ENCODE results near the gene REEP1. TPM values are rescaled to one million over a fixed set of nuclear protein-coding genes. Genes with fewer than 3 reads are reported as not detected.
A peak's percentile ranks its signal among the peaks of the same experiment; 100 is the strongest.

REEP1 gene
- total and polyA plus RNA-seq, 2 of the 4 experiments (the other 2 are of a cell fraction) = under 0.01 to 0.03 TPM

GRCh38 chr2:86336675-86337243 lies 667 bp downstream of the REEP1 start:
- Histone ChIP-seq H3K9me3 (ENCODE audit: control insufficient read depth, insufficient read depth, low read length) (no peaks in the 10 kb centered on the region), H4K91ac (ENCODE audit: insufficient read depth, low read depth, low read length) (no peak overlapping the region), H3K4me3 (ENCODE audit: insufficient read depth, low read depth, low read length) (no peak overlapping the region), H3K23ac (ENCODE audit: low read depth, low read length) (no peak overlapping the region), H3K56ac (ENCODE audit: extremely low read depth, insufficient read depth, low read length) (no peak overlapping the region), H2BK120ac (ENCODE audit: low read depth, low read length) (no peak overlapping the region), H3K4me2 (ENCODE audit: low read depth, low read length) (peak overlapping the region; percentile 24; the same call in 1 of the 2 replicates), H2AFZ (replicated peaks; ENCODE audit: low read length, poor library complexity) (peak overlapping the region; percentile 48), H3K9me1 (ENCODE audit: insufficient read depth, low read length) (no peaks in the 10 kb centered on the region), H4K8ac (ENCODE audit: low read depth in 2 of 2, low read length in 2 of 2) (no peak overlapping the region), H4K20me1 (ENCODE audit: insufficient read depth, low read length) (no peaks in the 10 kb centered on the region), H3K79me1 (ENCODE audit: low read depth in 1 of 2, low read length in 2 of 2) (no peaks in the 10 kb centered on the region), H3K27ac (ENCODE audit: insufficient read depth, low read length) (no peak overlapping the region), H2BK15ac (ENCODE audit: low read depth, low read length) (no peak overlapping the region), H3K4me1 (ENCODE audit: control insufficient read depth, insufficient read depth, low read length) (no peaks in the 10 kb centered on the region; the same call in 1 of the 2 replicates), H2AK9ac (replicated peaks; ENCODE audit: low read depth, low read length, poor library complexity) (no peak overlapping the region), H3K4ac (ENCODE audit: low read depth, low read length) (no peak overlapping the region), H3K9ac (ENCODE audit: low read depth, low read length) (no peak overlapping the region), H4K5ac (ENCODE audit: low read depth, low read length) (no peak overlapping the region), H3K14ac (replicated peaks; ENCODE audit: low read depth, low read length) (no peak overlapping the region), H2BK5ac (ENCODE audit: low read depth, low read length, poor library complexity, severe bottlenecking) (no peak overlapping the region), H3K27me3 (ENCODE audit: control insufficient read depth, insufficient read depth, low read length) (peaks cover 54% of the 10 kb centered on the region), H3K36me3 (ENCODE audit: control insufficient read depth, insufficient read depth, low read length) (no peaks in the 10 kb centered on the region), H2BK20ac (ENCODE audit: low read depth, low read length) (no peak overlapping the region), H3K18ac (ENCODE audit: low read depth, low read length) (no peak overlapping the region), H2AK5ac (ENCODE audit: low read depth, low read length) (no peak overlapping the region)
- ChIA-PET POLR2A (ENCODE audit: unreplicated experiment) (no interaction called here), CTCF (no interaction called here)
- dilution Hi-C loops (cut with HindIII; ENCODE audit: low sequenced_read_pairs, unreplicated experiment) = no loop called here
- BruUV-seq (replicated peaks) = no TSS peak
- 2% methylated on average over 31 of the region's 45 CpGs; no CpG with 5 or more reads in 1 of the 2 experiments for WGBS, 2 experiments (ENCODE audit: extremely low coverage in 2 of 2, insufficient read length in 1 of 2)
- no peak for DNase-seq
- in situ Hi-C loops (cut with MboI; ENCODE audit: low sequenced_read_pairs) = no loop called here
- no peak for ATAC-seq (ENCODE audit: low read depth)
- TF ChIP-seq USF2 (IDR thresholded peaks at IDR 0.05; ENCODE audit: low read depth, low read length) = no peak
- TF ChIP-seq NFE2L2 (IDR thresholded peaks at IDR 0.05; ENCODE audit: low read depth, low read length) = no peak
- TF ChIP-seq FOS (IDR thresholded peaks at IDR 0.05; ENCODE audit: low read depth, low read length) = no peak
- no peak for TF ChIP-seq RAD21 (IDR thresholded peaks at IDR 0.05; ENCODE audit: low read length)
- no peak for TF ChIP-seq RCOR1 (IDR thresholded peaks at IDR 0.05; ENCODE audit: insufficient replicate concordance, low read length)
- TF ChIP-seq BHLHE40 (IDR thresholded peaks at IDR 0.05; ENCODE audit: low read depth, low read length) = no peak
- no peak for TF ChIP-seq SMC3 (IDR thresholded peaks at IDR 0.05; ENCODE audit: low read depth, low read length)
- no peak for TF ChIP-seq CEBPB (IDR thresholded peaks at IDR 0.05; ENCODE audit: low read depth, low read length)
- no peak for TF ChIP-seq MAZ (IDR thresholded peaks at IDR 0.05; ENCODE audit: borderline replicate concordance, low read depth, low read length)
- no peak for TF ChIP-seq ELK1 (IDR thresholded peaks at IDR 0.05; ENCODE audit: borderline replicate concordance, low read depth, low read length)
- no peak for TF ChIP-seq CHD1 (IDR thresholded peaks at IDR 0.05; ENCODE audit: low read depth, low read length)
- TF ChIP-seq POLR2A (IDR thresholded peaks at IDR 0.05; ENCODE audit: low read depth, low read length) = no peak
- no peak for TF ChIP-seq MXI1 (IDR thresholded peaks at IDR 0.05; ENCODE audit: borderline replicate concordance, low read depth, low read length)
- TF ChIP-seq MAFK (IDR thresholded peaks at IDR 0.05; ENCODE audit: low read depth, low read length) = no peak
- TF ChIP-seq CTCF (conservative IDR thresholded peaks at IDR 0.05; ENCODE audit: low read depth, low read length) = no peak
- no peak for TF ChIP-seq RFX5 (IDR thresholded peaks at IDR 0.05; ENCODE audit: low read depth, low read length)
- intact Hi-C loops (cut with micrococcal nuclease) = no loop called here

All from IMR-90 (cell line).